SK-N-SH (cell line): ENCODE results near the gene LRIG1.

Experiments used
- CHD2 ChIP-seq: fragments of 150-350 bp; IDR thresholded peaks from 2 replicates; pipeline ENCODE4 v1.6.1; 2018; ENCODE audit warnings: low read length; ENCODE audit not compliant: partially characterized antibody
- CTCF ChIP-seq: fragments of 200-600 bp; sonication (generic); IDR thresholded peaks from 2 replicates; pipeline ENCODE4 v1.6.1; 2017; ENCODE audit warnings: antibody characterized with exemption, mild to moderate bottlenecking, moderate library complexity
- FOSL2 ChIP-seq: IDR thresholded peaks from 2 replicates; pipeline ENCODE4 v1.4.0; 2012; ENCODE audit warnings: low read depth, mild to moderate bottlenecking, moderate library complexity, borderline replicate concordance
- FOXJ3 ChIP-seq: sonication (generic); formaldehyde crosslinking; IDR thresholded peaks from 2 replicates; pipeline ENCODE4 v1.5.1; 2020; ENCODE audit warnings: mild to moderate bottlenecking, missing genetic modification reagents
- FOXM1 ChIP-seq: IDR thresholded peaks from 2 replicates; pipeline ENCODE4 v1.4.0; 2012; ENCODE audit warnings: low read depth, mild to moderate bottlenecking
- GABPA ChIP-seq: IDR thresholded peaks from 2 replicates; pipeline ENCODE4 v1.4.0; 2012; ENCODE audit warnings: low read depth, mild to moderate bottlenecking
- POLR2AphosphoS5 ChIP-seq: IDR thresholded peaks from 2 replicates; pipeline ENCODE4 v1.6.1; 2012; ENCODE audit warnings: low read depth, low read length
- REST ChIP-seq: IDR thresholded peaks from 2 replicates; pipeline ENCODE4 v1.6.1; 2012; ENCODE audit warnings: mild to moderate bottlenecking, low read depth, low read length, moderate library complexity
- RFX5 ChIP-seq: IDR thresholded peaks from 2 replicates; pipeline ENCODE4 v1.6.1; 2012; ENCODE audit warnings: mild to moderate bottlenecking, improper control_type of control experiment, low read length
- SIN3A ChIP-seq: IDR thresholded peaks from 2 replicates; pipeline ENCODE4 v1.6.1; 2012; ENCODE audit warnings: low read depth, mild to moderate bottlenecking, low read length, moderate library complexity, borderline replicate concordance
- TCF12 ChIP-seq: IDR thresholded peaks from 2 replicates; pipeline ENCODE4 v1.4.0; 2012
- TEAD4 ChIP-seq: IDR thresholded peaks from 2 replicates; pipeline ENCODE4 v1.4.0; 2012; ENCODE audit warnings: mild to moderate bottlenecking, borderline replicate concordance; ENCODE audit not compliant: insufficient read depth
- YY1 ChIP-seq: IDR thresholded peaks from 2 replicates; pipeline ENCODE4 v1.4.0; 2012; ENCODE audit warnings: low read depth, mild to moderate bottlenecking

GRCh38 chr3:66490984-66491383, 9.8 kb downstream of the LRIG1 start:
- no peak for TF ChIP-seq YY1
- TF ChIP-seq CTCF = no peak
- no peak for TF ChIP-seq GABPA
- no peak for TF ChIP-seq FOXM1
- no peak for TF ChIP-seq FOXJ3 (CRISPR knock-in tag)
- no peak for TF ChIP-seq TCF12
- no peak for TF ChIP-seq CHD2
- TF ChIP-seq POLR2AphosphoS5 = no peak
- no peak for TF ChIP-seq TEAD4
- TF ChIP-seq REST = no peak
- no peak for TF ChIP-seq FOSL2
- no peak for TF ChIP-seq RFX5
- TF ChIP-seq SIN3A = no peak
